ENCODE measurements around the gene BPGM.
"Not testable (repeated sequence)": the region's sequence is repeated elsewhere in the genome, so short reads cannot be mapped to it uniquely, and the experiment has no call there.

BPGM gene

GRCh38 chr7:134685250-134685649 lies 38.6 kb downstream of the BPGM start:
- no peaks in the 10 kb centered on the region for H3K27me3 ChIP-seq (ENCODE audit: insufficient read depth, low read length)
- H3K9ac ChIP-seq (ENCODE audit: low read length), result no peak overlapping the region
- no peaks in the 10 kb centered on the region for H3K36me3 ChIP-seq (ENCODE audit: insufficient read depth, low read length)
- H3K27ac ChIP-seq (ENCODE audit: low read depth, low read length, poor library complexity, severe bottlenecking), result no peak overlapping the region
- H3K4me2 ChIP-seq (ENCODE audit: low read length), result no peak overlapping the region
- H3K9me3 ChIP-seq (ENCODE audit: low read length), result no peaks in the 10 kb centered on the region
- H3K4me3 ChIP-seq (ENCODE audit: low read depth, low read length, poor library complexity, severe bottlenecking), result no peak overlapping the region
- H3K9me2 ChIP-seq (ENCODE audit: low read depth, low read length), result no peaks in the 10 kb centered on the region
- no peak overlapping the region for H2AFZ ChIP-seq (ENCODE audit: low read length)
- no peaks in the 10 kb centered on the region for H3K79me2 ChIP-seq (ENCODE audit: insufficient read depth, low read length)
- TF ChIP-seq CTCF (IDR thresholded peaks at IDR 0.05; ENCODE audit: low read length), result no peak
- no peak for TF ChIP-seq EZH2 (IDR thresholded peaks at IDR 0.05; ENCODE audit: borderline replicate concordance, low read length)
- no peaks in the 10 kb centered on the region for H3K4me1 ChIP-seq (ENCODE audit: insufficient read depth, low read length, severe bottlenecking)
- no peaks in the 10 kb centered on the region for H4K20me1 ChIP-seq (ENCODE audit: insufficient read depth, low read length)
- no peaks in the 10 kb centered on the region for H3F3A ChIP-seq (ENCODE audit: insufficient read depth, low read length)

- Histone ChIP-seq H4K20me1 (ENCODE audit: insufficient read depth, low read length) (no peaks in the 10 kb centered on the region), H3K36me3 (ENCODE audit: insufficient read depth, low read length) (no peaks in the 10 kb centered on the region), H3F3A (ENCODE audit: insufficient read depth, low read length) (no peaks in the 10 kb centered on the region), H3K27me3 (ENCODE audit: insufficient read depth, low read length) (no peaks in the 10 kb centered on the region), H3K4me2 (ENCODE audit: low read length) (no peak overlapping the region), H2AFZ (ENCODE audit: low read length) (no peak overlapping the region), H3K79me2 (ENCODE audit: insufficient read depth, low read length) (no peaks in the 10 kb centered on the region), H3K9me2 (ENCODE audit: low read depth, low read length) (no peaks in the 10 kb centered on the region), H3K4me1 (ENCODE audit: insufficient read depth, low read length, severe bottlenecking) (no peaks in the 10 kb centered on the region), H3K27ac (ENCODE audit: low read depth, low read length, poor library complexity, severe bottlenecking) (no peak overlapping the region), H3K9ac (ENCODE audit: low read length) (no peak overlapping the region), H3K4me3 (ENCODE audit: low read depth, low read length, poor library complexity, severe bottlenecking) (no peak overlapping the region), H3K9me3 (ENCODE audit: low read length) (no peaks in the 10 kb centered on the region)
- TF ChIP-seq CTCF (IDR thresholded peaks at IDR 0.05; ENCODE audit: low read length) (peak; percentile 33), EZH2 (IDR thresholded peaks at IDR 0.05; ENCODE audit: borderline replicate concordance, low read length) (no peak)
These were observed 40.1 kb downstream of the BPGM start for GRCh38 chr7:134686786-134687185.

GRCh38 chr7:134689550-134689949 lies 42.9 kb downstream of the BPGM start:
- H3K4me3 ChIP-seq (ENCODE audit: low read depth, low read length, poor library complexity, severe bottlenecking); H4K20me1 ChIP-seq (ENCODE audit: insufficient read depth, low read length); H3K9ac ChIP-seq (ENCODE audit: low read length); H3K79me2 ChIP-seq (ENCODE audit: insufficient read depth, low read length); H3K4me1 ChIP-seq (ENCODE audit: insufficient read depth, low read length, severe bottlenecking); H3K9me2 ChIP-seq (ENCODE audit: low read depth, low read length); H3K27ac ChIP-seq (ENCODE audit: low read depth, low read length, poor library complexity, severe bottlenecking); H3K9me3 ChIP-seq (ENCODE audit: low read length); H2AFZ ChIP-seq (ENCODE audit: low read length); H3K27me3 ChIP-seq (ENCODE audit: insufficient read depth, low read length); H3F3A ChIP-seq (ENCODE audit: insufficient read depth, low read length); H3K36me3 ChIP-seq (ENCODE audit: insufficient read depth, low read length); H3K4me2 ChIP-seq (ENCODE audit: low read length): not testable (repeated sequence)

GRCh38 chr7:134690016-134690415 lies 43.4 kb downstream of the BPGM start:
- Histone ChIP-seq H3K9ac (ENCODE audit: low read length) (no peak overlapping the region), H3K27me3 (ENCODE audit: insufficient read depth, low read length) (no peaks in the 10 kb centered on the region), H4K20me1 (ENCODE audit: insufficient read depth, low read length) (no peaks in the 10 kb centered on the region), H3K27ac (ENCODE audit: low read depth, low read length, poor library complexity, severe bottlenecking) (no peak overlapping the region), H3K4me1 (ENCODE audit: insufficient read depth, low read length, severe bottlenecking) (no peaks in the 10 kb centered on the region), H3K79me2 (ENCODE audit: insufficient read depth, low read length) (no peaks in the 10 kb centered on the region), H3K9me3 (ENCODE audit: low read length) (no peaks in the 10 kb centered on the region), H3F3A (ENCODE audit: insufficient read depth, low read length) (no peaks in the 10 kb centered on the region), H2AFZ (ENCODE audit: low read length) (no peak overlapping the region), H3K4me2 (ENCODE audit: low read length) (no peak overlapping the region), H3K36me3 (ENCODE audit: insufficient read depth, low read length) (no peaks in the 10 kb centered on the region), H3K9me2 (ENCODE audit: low read depth, low read length) (no peaks in the 10 kb centered on the region), H3K4me3 (ENCODE audit: low read depth, low read length, poor library complexity, severe bottlenecking) (no peak overlapping the region)
- TF ChIP-seq EZH2 (IDR thresholded peaks at IDR 0.05; ENCODE audit: borderline replicate concordance, low read length) (no peak), CTCF (IDR thresholded peaks at IDR 0.05; ENCODE audit: low read length) (peak; percentile 32; the same call in 1 of the 2 replicates)
